ENCODE results near the gene GPR89B.

GPR89B gene

GRCh38 chr1:147892731-147893214 is 35.4 kb upstream of the GPR89B start:
- POLR2A ChIA-PET: interaction anchor here (0.9 to 1.0 kb wide), 4 partner anchors 146 to 442 kb away, joined by 3 to 4 read pairs (median 3); no protein-coding TSS in a partner anchor
- DNase-seq (ENCODE audit: extremely low spot score): peak; percentile 69
- CTCF ChIA-PET: interaction anchor here (0.5 to 2.5 kb wide), 20 partner anchors 9 to 646 kb away, joined by 3 to 32 read pairs (median 4); partner anchors contain the start of genes ACP6 and GJA8
- no peak for TF ChIP-seq SUZ12 (IDR thresholded peaks at IDR 0.05)
- peak; percentile 16; the same call in 1 of the 2 replicates for TF ChIP-seq FOXK2 (IDR thresholded peaks at IDR 0.05)

- no peak for TF ChIP-seq BHLHE40 (IDR thresholded peaks at IDR 0.05; ENCODE audit: borderline replicate concordance)
- TF ChIP-seq HDGF (IDR thresholded peaks at IDR 0.05; ENCODE audit: borderline replicate concordance): no peak
- no peak for TF ChIP-seq SUZ12 (IDR thresholded peaks at IDR 0.05)
- no peak for TF ChIP-seq CTBP1 (IDR thresholded peaks at IDR 0.05; ENCODE audit: borderline replicate concordance)
- TF ChIP-seq PKNOX1 (IDR thresholded peaks at IDR 0.05): no peak
- no peak for TF ChIP-seq LEF1 (IDR thresholded peaks at IDR 0.05; ENCODE audit: borderline replicate concordance)
- TF ChIP-seq NFRKB (IDR thresholded peaks at IDR 0.05): no peak
- TF ChIP-seq FOXK2 (IDR thresholded peaks at IDR 0.05): no peak
- no peak for TF ChIP-seq TARDBP (IDR thresholded peaks at IDR 0.05)
- TF ChIP-seq L3MBTL2 (conservative IDR thresholded peaks at IDR 0.05): no peak
- TF ChIP-seq ZNF384 (IDR thresholded peaks at IDR 0.05): no peak
- no peak for TF ChIP-seq FOXM1 (IDR thresholded peaks at IDR 0.05; ENCODE audit: borderline replicate concordance)
- TF ChIP-seq ARNT (IDR thresholded peaks at IDR 0.05): no peak
- no peak for TF ChIP-seq FOXA1 (IDR thresholded peaks at IDR 0.05)
- TF ChIP-seq ELF4 (IDR thresholded peaks at IDR 0.05): no peak
- no peak for DNase-seq (ENCODE audit: extremely low spot score)
- ChIA-PET POLR2A (no interaction called here), CTCF (interaction anchor here (0.7 kb wide), 1 partner anchor 176 kb away, joined by 3 read pairs; no protein-coding TSS in a partner anchor)
These were observed 33.1 kb upstream of the GPR89B start for GRCh38 chr1:147895123-147895522.

GRCh38 chr1:147897029-147897752 is 31.0 kb upstream of the GPR89B start:
- no peak for TF ChIP-seq FOXA1 (IDR thresholded peaks at IDR 0.05)
- no peak for TF ChIP-seq PKNOX1 (IDR thresholded peaks at IDR 0.05)
- TF ChIP-seq LEF1 (IDR thresholded peaks at IDR 0.05; ENCODE audit: borderline replicate concordance): no peak
- TF ChIP-seq ARNT (IDR thresholded peaks at IDR 0.05): no peak
- TF ChIP-seq FOXM1 (IDR thresholded peaks at IDR 0.05; ENCODE audit: borderline replicate concordance): no peak
- TF ChIP-seq FOXK2 (IDR thresholded peaks at IDR 0.05): no peak
- no peak for TF ChIP-seq CTBP1 (IDR thresholded peaks at IDR 0.05; ENCODE audit: borderline replicate concordance)
- TF ChIP-seq SUZ12 (IDR thresholded peaks at IDR 0.05): no peak
- no peak for TF ChIP-seq BHLHE40 (IDR thresholded peaks at IDR 0.05; ENCODE audit: borderline replicate concordance)
- no peak for TF ChIP-seq ELF4 (IDR thresholded peaks at IDR 0.05)
- no peak for TF ChIP-seq L3MBTL2 (conservative IDR thresholded peaks at IDR 0.05)
- TF ChIP-seq HDGF (IDR thresholded peaks at IDR 0.05; ENCODE audit: borderline replicate concordance): no peak
- no peak for TF ChIP-seq NFRKB (IDR thresholded peaks at IDR 0.05)
- no peak for TF ChIP-seq TARDBP (IDR thresholded peaks at IDR 0.05)
- no peak for TF ChIP-seq SP1 (IDR thresholded peaks at IDR 0.05)
- DNase-seq (ENCODE audit: extremely low spot score): no peak
- POLR2A ChIA-PET: no interaction called here
- CTCF ChIA-PET: no interaction called here

- DNase-seq (ENCODE audit: extremely low spot score): no peak
- CTCF ChIA-PET: no interaction called here
- POLR2A ChIA-PET: no interaction called here
- TF ChIP-seq FOXM1 (IDR thresholded peaks at IDR 0.05; ENCODE audit: borderline replicate concordance): no peak
- no peak for TF ChIP-seq L3MBTL2 (conservative IDR thresholded peaks at IDR 0.05)
- TF ChIP-seq FOXA1 (IDR thresholded peaks at IDR 0.05): no peak
- TF ChIP-seq NFRKB (IDR thresholded peaks at IDR 0.05): no peak
- TF ChIP-seq PKNOX1 (IDR thresholded peaks at IDR 0.05): no peak
- no peak for TF ChIP-seq ARNT (IDR thresholded peaks at IDR 0.05)
- no peak for TF ChIP-seq FOXK2 (IDR thresholded peaks at IDR 0.05)
- no peak for TF ChIP-seq CTBP1 (IDR thresholded peaks at IDR 0.05; ENCODE audit: borderline replicate concordance)
- TF ChIP-seq ZNF384 (IDR thresholded peaks at IDR 0.05): no peak
- TF ChIP-seq SUZ12 (IDR thresholded peaks at IDR 0.05): no peak
- no peak for TF ChIP-seq LEF1 (IDR thresholded peaks at IDR 0.05; ENCODE audit: borderline replicate concordance)
- no peak for TF ChIP-seq ELF4 (IDR thresholded peaks at IDR 0.05)
- no peak for TF ChIP-seq SP1 (IDR thresholded peaks at IDR 0.05)
- TF ChIP-seq HDGF (IDR thresholded peaks at IDR 0.05; ENCODE audit: borderline replicate concordance): no peak
- no peak for TF ChIP-seq BHLHE40 (IDR thresholded peaks at IDR 0.05; ENCODE audit: borderline replicate concordance)
- no peak for TF ChIP-seq TARDBP (IDR thresholded peaks at IDR 0.05)
These were observed 30.4 kb upstream of the GPR89B start for GRCh38 chr1:147897789-147898188.

GRCh38 chr1:147902253-147902845 is 25.9 kb upstream of the GPR89B start, which contains the start of gene GJA8:
GJA8 (plus strand) TSS chr1:147902795; CDS start chr1:147907956, 5,161 bp downstream.
- no peak for DNase-seq (ENCODE audit: extremely low spot score)
- ChIA-PET POLR2A (no interaction called here), CTCF (interaction anchor here (2.0 kb wide), 1 partner anchor 10 kb away, joined by 5 read pairs; no protein-coding TSS in a partner anchor)
- no peak for TF ChIP-seq TARDBP (IDR thresholded peaks at IDR 0.05)
- no peak for TF ChIP-seq HDGF (IDR thresholded peaks at IDR 0.05; ENCODE audit: borderline replicate concordance)
- TF ChIP-seq FOXM1 (IDR thresholded peaks at IDR 0.05; ENCODE audit: borderline replicate concordance): no peak
- no peak for TF ChIP-seq FOXA1 (IDR thresholded peaks at IDR 0.05)
- no peak for TF ChIP-seq CTBP1 (IDR thresholded peaks at IDR 0.05; ENCODE audit: borderline replicate concordance)
- TF ChIP-seq FOXK2 (IDR thresholded peaks at IDR 0.05): no peak
- no peak for TF ChIP-seq L3MBTL2 (conservative IDR thresholded peaks at IDR 0.05)
- no peak for TF ChIP-seq BHLHE40 (IDR thresholded peaks at IDR 0.05; ENCODE audit: borderline replicate concordance)
- no peak for TF ChIP-seq LEF1 (IDR thresholded peaks at IDR 0.05; ENCODE audit: borderline replicate concordance)
- no peak for TF ChIP-seq ELF4 (IDR thresholded peaks at IDR 0.05)
- no peak for TF ChIP-seq NFRKB (IDR thresholded peaks at IDR 0.05)
- TF ChIP-seq SUZ12 (IDR thresholded peaks at IDR 0.05): no peak
- TF ChIP-seq ZNF384 (IDR thresholded peaks at IDR 0.05): no peak
- no peak for TF ChIP-seq SP1 (IDR thresholded peaks at IDR 0.05)
- no peak for TF ChIP-seq PKNOX1 (IDR thresholded peaks at IDR 0.05)
- TF ChIP-seq ARNT (IDR thresholded peaks at IDR 0.05): no peak

All from HEK293T (cell line).